ENCODE measurements around the gene C15orf39.

GRCh38 chr15:75238150-75238549, 36.5 kb downstream of the C15orf39 start:
- TF ChIP-seq, protein P1, sequence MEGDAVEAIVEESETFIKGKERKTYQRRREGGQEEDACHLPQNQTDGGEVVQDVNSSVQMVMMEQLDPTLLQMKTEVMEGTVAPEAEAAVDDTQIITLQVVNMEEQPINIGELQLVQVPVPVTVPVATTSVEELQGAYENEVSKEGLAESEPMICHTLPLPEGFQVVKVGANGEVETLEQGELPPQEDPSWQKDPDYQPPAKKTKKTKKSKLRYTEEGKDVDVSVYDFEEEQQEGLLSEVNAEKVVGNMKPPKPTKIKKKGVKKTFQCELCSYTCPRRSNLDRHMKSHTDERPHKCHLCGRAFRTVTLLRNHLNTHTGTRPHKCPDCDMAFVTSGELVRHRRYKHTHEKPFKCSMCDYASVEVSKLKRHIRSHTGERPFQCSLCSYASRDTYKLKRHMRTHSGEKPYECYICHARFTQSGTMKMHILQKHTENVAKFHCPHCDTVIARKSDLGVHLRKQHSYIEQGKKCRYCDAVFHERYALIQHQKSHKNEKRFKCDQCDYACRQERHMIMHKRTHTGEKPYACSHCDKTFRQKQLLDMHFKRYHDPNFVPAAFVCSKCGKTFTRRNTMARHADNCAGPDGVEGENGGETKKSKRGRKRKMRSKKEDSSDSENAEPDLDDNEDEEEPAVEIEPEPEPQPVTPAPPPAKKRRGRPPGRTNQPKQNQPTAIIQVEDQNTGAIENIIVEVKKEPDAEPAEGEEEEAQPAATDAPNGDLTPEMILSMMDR (IDR thresholded peaks at IDR 0.05; ENCODE audit: borderline replicate concordance, extremely low read depth, low read length, poor library complexity, severe bottlenecking): no peak
- no peak for TF ChIP-seq EZH2 (IDR thresholded peaks at IDR 0.05; ENCODE audit: borderline replicate concordance, low read depth, low read length, severe bottlenecking)

Data from DND-41 (cell line).